ENCODE data around the gene MDC1. TPM values are rescaled to one million over a fixed set of nuclear protein-coding genes. Genes with fewer than 3 reads are reported as not detected.
"Not testable (repeated sequence)": the region's sequence is repeated elsewhere in the genome, so short reads cannot be mapped to it uniquely, and the experiment has no call there.

Gene MDC1
- total RNA-seq, 1 donor from 2014 or later = 16.4 TPM

GRCh38 chr6:30727920-30728553 lies 11.0 kb upstream of the MDC1 start:
- DNase-seq (no peak), ATAC-seq (ENCODE audit: poor library complexity) (no peak)
- intact Hi-C loops (cut with DNase I) = no loop called here

- ATAC-seq (ENCODE audit: poor library complexity) (no peak), DNase-seq (no peak)
- intact Hi-C loops (cut with DNase I) = no loop called here
Measured at GRCh38 chr6:30726506-30727413, 9.7 kb upstream of the MDC1 start.

- no peak for DNase-seq
- no peak for ATAC-seq (ENCODE audit: poor library complexity)
- intact Hi-C loops (cut with DNase I) = no loop called here
Measured at GRCh38 chr6:30725713-30726505, 8.8 kb upstream of the MDC1 start.

GRCh38 chr6:30724906-30725667 lies 8.0 kb upstream of the MDC1 start:
- intact Hi-C loops (cut with DNase I) = no loop called here
- DNase-seq (no peak), ATAC-seq (ENCODE audit: poor library complexity) (no peak)

GRCh38 chr6:30723843-30724741 lies 7.0 kb upstream of the MDC1 start:
- not testable (repeated sequence) for DNase-seq; ATAC-seq (ENCODE audit: poor library complexity)
- intact Hi-C loops (cut with DNase I) = loop anchor here (2.0 kb wide), 1 partner anchor 45 kb away; no protein-coding TSS in a partner anchor

- ATAC-seq (ENCODE audit: poor library complexity); DNase-seq: not testable (repeated sequence)
- intact Hi-C loops (cut with DNase I) = loop anchor here (2.0 kb wide), 1 partner anchor 44 kb away; no protein-coding TSS in a partner anchor
Measured at GRCh38 chr6:30723159-30723842, 6.2 kb upstream of the MDC1 start.

- DNase-seq (peak; percentile 90), ATAC-seq (ENCODE audit: poor library complexity) (peak; percentile 4)
- intact Hi-C loops (cut with DNase I) = loop anchor here (2.0 kb wide), 1 partner anchor 44 kb away; no protein-coding TSS in a partner anchor
Measured at GRCh38 chr6:30722280-30723112, 5.4 kb upstream of the MDC1 start.

- intact Hi-C loops (cut with DNase I) = loop anchor here (2.0 kb wide), 1 partner anchor 43 kb away; no protein-coding TSS in a partner anchor
- ATAC-seq (ENCODE audit: poor library complexity) = not testable (repeated sequence)
- peak; percentile 55 for DNase-seq
Measured at GRCh38 chr6:30722025-30722279, 4.9 kb upstream of the MDC1 start.

- intact Hi-C loops (cut with DNase I) = loop anchor here (2.0 kb wide), 1 partner anchor 43 kb away; no protein-coding TSS in a partner anchor
- peak; percentile 95 for DNase-seq
- peak; percentile 81 for ATAC-seq (ENCODE audit: poor library complexity)
Measured at GRCh38 chr6:30721198-30722024, 4.3 kb upstream of the MDC1 start.

GRCh38 chr6:30720738-30721197 lies 3.7 kb upstream of the MDC1 start:
- ATAC-seq (ENCODE audit: poor library complexity) (peak; percentile 23), DNase-seq (peak; percentile 81)
- intact Hi-C loops (cut with DNase I) = no loop called here

- peak; percentile 98 for DNase-seq
- intact Hi-C loops (cut with DNase I) = loop anchor here (5.0 kb wide), 2 partner anchors 103 to 163 kb away; partner anchors contain the start of genes GNL1, MRPS18B, PPP1R10 and PRR3
- ATAC-seq (ENCODE audit: poor library complexity) = peak; percentile 81
Measured at GRCh38 chr6:30719791-30720737, 3.0 kb upstream of the MDC1 start, which contains the start of gene TUBB. TSS of gene TUBB (plus strand) at chr6:30720352. CDS start at chr6:30720507, 155 bp downstream.

- DNase-seq = no peak
- intact Hi-C loops (cut with DNase I) = loop anchor here (5.0 kb wide), 2 partner anchors 102 to 162 kb away; partner anchors contain the start of genes GNL1, MRPS18B, PPP1R10 and PRR3
- no peak for ATAC-seq (ENCODE audit: poor library complexity)
Measured at GRCh38 chr6:30719356-30719755, 2.3 kb upstream of the MDC1 start.

- not testable (repeated sequence) for DNase-seq; ATAC-seq (ENCODE audit: poor library complexity)
- intact Hi-C loops (cut with DNase I) = loop anchor here (5.0 kb wide), 2 partner anchors 101 to 161 kb away; partner anchors contain the start of genes GNL1, MRPS18B, PPP1R10 and PRR3
Measured at GRCh38 chr6:30717845-30718720, 1.0 kb upstream of the MDC1 start.

Data from Right ventricle myocardium superior (tissue), 1 donor.